Liver (tissue), 3 donors: ENCODE results near the gene CDK5.

ENCODE experiments used
- CTCF ChIP-seq: fragments of 150-350 bp; IDR thresholded peaks from 2 replicates; pipeline ENCODE4 v1.5.1; 2017; ENCODE audit warnings: improper control_type of control experiment, low read depth, low read length; ENCODE audit not compliant: missing input control
- GABPA ChIP-seq, 2 donors: IDR thresholded peaks in 1 of 2; conservative IDR thresholded peaks in 1 of 2; 2 replicates each; pipeline ENCODE4 v1.6.1; 2016; ENCODE audit warnings: antibody characterized with exemption in 2 of 2, mild to moderate bottlenecking in 1 of 2, moderate library complexity in 1 of 2
- HNF4A ChIP-seq, 2 donors: conservative IDR thresholded peaks; 2 replicates each; pipeline ENCODE4 v1.6.1; 2016; ENCODE audit warnings: antibody characterized with exemption in 2 of 2, mild to moderate bottlenecking in 2 of 2
- NR2F2 ChIP-seq: IDR thresholded peaks from 2 replicates; pipeline ENCODE4 v1.6.1; 2016; ENCODE audit warnings: antibody characterized with exemption
- RAD21 ChIP-seq, 2 donors: IDR thresholded peaks; 2 replicates each; pipeline ENCODE4 v1.6.1; 2016; ENCODE audit warnings: antibody characterized with exemption in 2 of 2, mild to moderate bottlenecking in 2 of 2
- REST ChIP-seq: IDR thresholded peaks from 2 replicates; pipeline ENCODE4 v1.6.1; 2016; ENCODE audit warnings: antibody characterized with exemption, mild to moderate bottlenecking
- RXRA ChIP-seq, 2 donors: IDR thresholded peaks; 2 replicates each; pipeline ENCODE4 v1.6.1; 2017 to 2018; ENCODE audit warnings: antibody characterized with exemption in 2 of 2, mild to moderate bottlenecking in 1 of 2
- TAF1 ChIP-seq: conservative IDR thresholded peaks from 2 replicates; pipeline ENCODE4 v1.6.1; 2016; ENCODE audit warnings: antibody characterized with exemption, mild to moderate bottlenecking
- ZBTB33 ChIP-seq: IDR thresholded peaks from 2 replicates; pipeline ENCODE4 v1.6.1; 2016; ENCODE audit warnings: antibody characterized with exemption
- donor health status: healthy.
- donor health status: healthy.

DNA sequence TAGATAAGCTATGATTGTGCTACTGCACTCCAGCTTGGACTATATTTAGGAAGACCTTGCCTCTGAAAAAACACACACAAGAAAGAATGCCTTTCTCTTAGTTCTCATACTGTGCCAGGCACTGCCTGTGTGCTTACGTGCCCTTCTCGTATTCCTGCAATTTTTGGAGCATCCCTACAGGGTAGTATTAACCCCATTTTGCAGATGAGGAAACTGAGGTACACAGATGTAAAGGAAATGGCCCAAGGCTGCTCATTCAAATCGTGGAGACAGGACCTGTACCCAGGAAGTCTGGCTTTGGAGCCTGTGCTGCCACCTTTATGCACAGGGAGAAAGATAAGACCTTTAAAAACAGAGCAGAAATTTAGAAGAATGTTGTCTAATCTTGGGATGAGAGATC is 45.3 kb upstream of the CDK5 start:
- no peak for TF ChIP-seq RAD21 (IDR thresholded peaks at IDR 0.05)
- no peak for TF ChIP-seq CTCF
- TF ChIP-seq GABPA (IDR thresholded peaks at IDR 0.05 in 1 of 2, conservative IDR thresholded peaks at IDR 0.05 in 1 of 2), result no peak
- TF ChIP-seq RXRA (IDR thresholded peaks at IDR 0.05), result no peak
- TF ChIP-seq TAF1, result no peak
- no peak for TF ChIP-seq HNF4A (conservative IDR thresholded peaks at IDR 0.05)
- no peak for TF ChIP-seq REST
- no peak for TF ChIP-seq NR2F2
- no peak for TF ChIP-seq ZBTB33
